Measurements from ENCODE around the gene MTO1.
"Not testable (repeated sequence)": the region's sequence is repeated elsewhere in the genome, so short reads cannot be mapped to it uniquely, and the experiment has no call there.

MTO1 gene

GRCh38 chr6:73542481-73542880, 80.9 kb downstream of the MTO1 start:
- H3K36me3 ChIP-seq (ENCODE audit: insufficient read depth, low read depth, low read length); H3K27ac ChIP-seq (ENCODE audit: low read length); H3K9ac ChIP-seq (ENCODE audit: low read depth, low read length); H3K4me3 ChIP-seq (ENCODE audit: low read length); H3K9me3 ChIP-seq (ENCODE audit: insufficient read depth, low read depth, low read length); H3K4me1 ChIP-seq (ENCODE audit: insufficient read depth, low read length); H3K27me3 ChIP-seq (ENCODE audit: insufficient read depth, low read length): not testable (repeated sequence)

- no peak overlapping the region for H3K9ac ChIP-seq (ENCODE audit: low read depth, low read length)
- no peak overlapping the region for H3K27ac ChIP-seq (ENCODE audit: low read length)
- H3K36me3 ChIP-seq (ENCODE audit: insufficient read depth, low read depth, low read length) = no peaks in the 10 kb centered on the region
- H3K27me3 ChIP-seq (ENCODE audit: insufficient read depth, low read length) = no peaks in the 10 kb centered on the region
- no peaks in the 10 kb centered on the region for H3K9me3 ChIP-seq (ENCODE audit: insufficient read depth, low read depth, low read length)
- no peak overlapping the region for H3K4me3 ChIP-seq (ENCODE audit: low read length)
- no peaks in the 10 kb centered on the region for H3K4me1 ChIP-seq (ENCODE audit: insufficient read depth, low read length)
Observed at GRCh38 chr6:73542891-73543290, 81.4 kb downstream of the MTO1 start.

- Histone ChIP-seq H3K4me3 (ENCODE audit: low read length) (no peak overlapping the region), H3K9me3 (ENCODE audit: insufficient read depth, low read depth, low read length) (no peaks in the 10 kb centered on the region), H3K27me3 (ENCODE audit: insufficient read depth, low read length) (no peaks in the 10 kb centered on the region), H3K9ac (ENCODE audit: low read depth, low read length) (no peak overlapping the region), H3K27ac (ENCODE audit: low read length) (no peak overlapping the region), H3K4me1 (ENCODE audit: insufficient read depth, low read length) (no peaks in the 10 kb centered on the region), H3K36me3 (ENCODE audit: insufficient read depth, low read depth, low read length) (no peaks in the 10 kb centered on the region)
Observed at GRCh38 chr6:73547036-73547435, 85.5 kb downstream of the MTO1 start.

- no peak overlapping the region for H3K9ac ChIP-seq (ENCODE audit: low read depth, low read length)
- no peaks in the 10 kb centered on the region for H3K27me3 ChIP-seq (ENCODE audit: insufficient read depth, low read length)
- H3K9me3 ChIP-seq (ENCODE audit: insufficient read depth, low read depth, low read length) = no peaks in the 10 kb centered on the region
- no peak overlapping the region for H3K4me3 ChIP-seq (ENCODE audit: low read length)
- H3K36me3 ChIP-seq (ENCODE audit: insufficient read depth, low read depth, low read length) = no peaks in the 10 kb centered on the region
- H3K27ac ChIP-seq (ENCODE audit: low read length) = no peak overlapping the region
- H3K4me1 ChIP-seq (ENCODE audit: insufficient read depth, low read length) = no peaks in the 10 kb centered on the region
Observed at GRCh38 chr6:73548458-73549446, 87.2 kb downstream of the MTO1 start.

- not testable (repeated sequence) for H3K4me3 ChIP-seq (ENCODE audit: low read length)
Observed at GRCh38 chr6:73551115-73551514, 89.6 kb downstream of the MTO1 start.

GRCh38 chr6:73555380-73555949, 93.9 kb downstream of the MTO1 start:
- H3K9me3 ChIP-seq (ENCODE audit: insufficient read depth, low read depth, low read length); H3K4me3 ChIP-seq (ENCODE audit: low read length); H3K27ac ChIP-seq (ENCODE audit: low read length); H3K36me3 ChIP-seq (ENCODE audit: insufficient read depth, low read depth, low read length); H3K9ac ChIP-seq (ENCODE audit: low read depth, low read length); H3K27me3 ChIP-seq (ENCODE audit: insufficient read depth, low read length): not testable (repeated sequence)
- H3K4me1 ChIP-seq (ENCODE audit: insufficient read depth, low read length) = peaks cover 19% of the 10 kb centered on the region; the same call in 1 of the 2 replicates

More at GRCh38 chr6:73551115-73551514, 89.6 kb downstream of the MTO1 start:
- H3K27ac ChIP-seq (ENCODE audit: low read length); H3K27me3 ChIP-seq (ENCODE audit: insufficient read depth, low read length); H3K9me3 ChIP-seq (ENCODE audit: insufficient read depth, low read depth, low read length); H3K4me1 ChIP-seq (ENCODE audit: insufficient read depth, low read length); H3K9ac ChIP-seq (ENCODE audit: low read depth, low read length); H3K36me3 ChIP-seq (ENCODE audit: insufficient read depth, low read depth, low read length): not testable (repeated sequence)

- no peaks in the 10 kb centered on the region for H3K36me3 ChIP-seq (ENCODE audit: insufficient read depth, low read depth, low read length)
- no peak overlapping the region for H3K27ac ChIP-seq (ENCODE audit: low read length)
- H3K4me1 ChIP-seq (ENCODE audit: insufficient read depth, low read length) = peaks cover 21% of the 10 kb centered on the region; the same call in 1 of the 2 replicates
- H3K4me3 ChIP-seq (ENCODE audit: low read length) = no peak overlapping the region
- no peaks in the 10 kb centered on the region for H3K9me3 ChIP-seq (ENCODE audit: insufficient read depth, low read depth, low read length)
- no peaks in the 10 kb centered on the region for H3K27me3 ChIP-seq (ENCODE audit: insufficient read depth, low read length)
- no peak overlapping the region for H3K9ac ChIP-seq (ENCODE audit: low read depth, low read length)
Observed at GRCh38 chr6:73556836-73557235, 95.3 kb downstream of the MTO1 start.

Measured in iPS-20b (cell line).